ENCODE data around the gene CDYL2.

GRCh38 chr16:80752541-80752940 lies 51.9 kb downstream of the CDYL2 start:
- TF ChIP-seq, protein P1, sequence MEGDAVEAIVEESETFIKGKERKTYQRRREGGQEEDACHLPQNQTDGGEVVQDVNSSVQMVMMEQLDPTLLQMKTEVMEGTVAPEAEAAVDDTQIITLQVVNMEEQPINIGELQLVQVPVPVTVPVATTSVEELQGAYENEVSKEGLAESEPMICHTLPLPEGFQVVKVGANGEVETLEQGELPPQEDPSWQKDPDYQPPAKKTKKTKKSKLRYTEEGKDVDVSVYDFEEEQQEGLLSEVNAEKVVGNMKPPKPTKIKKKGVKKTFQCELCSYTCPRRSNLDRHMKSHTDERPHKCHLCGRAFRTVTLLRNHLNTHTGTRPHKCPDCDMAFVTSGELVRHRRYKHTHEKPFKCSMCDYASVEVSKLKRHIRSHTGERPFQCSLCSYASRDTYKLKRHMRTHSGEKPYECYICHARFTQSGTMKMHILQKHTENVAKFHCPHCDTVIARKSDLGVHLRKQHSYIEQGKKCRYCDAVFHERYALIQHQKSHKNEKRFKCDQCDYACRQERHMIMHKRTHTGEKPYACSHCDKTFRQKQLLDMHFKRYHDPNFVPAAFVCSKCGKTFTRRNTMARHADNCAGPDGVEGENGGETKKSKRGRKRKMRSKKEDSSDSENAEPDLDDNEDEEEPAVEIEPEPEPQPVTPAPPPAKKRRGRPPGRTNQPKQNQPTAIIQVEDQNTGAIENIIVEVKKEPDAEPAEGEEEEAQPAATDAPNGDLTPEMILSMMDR (IDR thresholded peaks at IDR 0.05; ENCODE audit: low read depth, low read length), result no peak
- TF ChIP-seq EZH2phosphoT487 (IDR thresholded peaks at IDR 0.05; ENCODE audit: low read depth), result no peak
